Thyroid gland (tissue), 4 donors: ENCODE data around the gene VPS50. TPM values are rescaled to one million over a fixed set of nuclear protein-coding genes. Genes with fewer than 3 reads are reported as not detected.
"Not testable (repeated sequence)": the region's sequence is repeated elsewhere in the genome, so short reads cannot be mapped to it uniquely, and the experiment has no call there.

Source experiments
- DNase-seq, 2 donors: peaks; one replicate each; pipeline ENCODE4 v3.0.0-alpha.2; 2019
- H3K27ac ChIP-seq, 3 donors: fragments of 200-600 bp; sonication (generic); 1 replicate in 2 of 3; 2 replicates in 1 of 3; pipeline ENCODE4 v1.5.1; 2016 to 2019; ENCODE audit warnings: mild to moderate bottlenecking in 1 of 3, moderate library complexity in 1 of 3
- H3K27me3 ChIP-seq: fragments of 200-600 bp; sonication (generic); one replicate; pipeline ENCODE4 v1.5.1; 2019
- H3K36me3 ChIP-seq, 2 donors: fragments of 200-600 bp; sonication (generic); one replicate each; pipeline ENCODE4 v1.5.1; 2016 to 2019
- H3K4me1 ChIP-seq, 2 donors: fragments of 200-600 bp; sonication (generic); one replicate each; pipeline ENCODE4 v1.5.1; 2017 to 2019
- H3K4me3 ChIP-seq, 3 donors: fragments of 200-600 bp; sonication (generic); replicated peaks in 1 of 3; 1 replicate in 2 of 3; 2 replicates in 1 of 3; pipeline ENCODE4 v1.5.1; 2016; ENCODE audit warnings: mild to moderate bottlenecking in 1 of 3
- H3K9me3 ChIP-seq: fragments of 200-600 bp; sonication (generic); one replicate; pipeline ENCODE4 v1.5.1; 2017
- CTCF ChIP-seq, 6 experiments: fragments of 200-600 bp in 3 of 6; fragments of 450-650 bp in 3 of 6; sonication (generic) in 3 of 6; IDR thresholded peaks; one replicate each; pipeline ENCODE4 v1.5.1; 2016 to 2019; ENCODE audit warnings: antibody characterized with exemption in 6 of 6, mild to moderate bottlenecking in 2 of 6, inconsistent platforms in 1 of 6, moderate library complexity in 1 of 6
- POLR2A ChIP-seq, 2 donors: fragments of 450-650 bp; IDR thresholded peaks; one replicate each; pipeline ENCODE4 v1.6.1; 2017; ENCODE audit warnings: antibody characterized with exemption in 2 of 2, mild to moderate bottlenecking in 2 of 2, moderate library complexity in 1 of 2
- WGBS, 2 donors: methylation state at CpG; one replicate each; pipeline ENCODE4 v1.1.5; 2017; 5-methylcytosine and 5-hydroxymethylcytosine counted together
- intact Hi-C: fragments of 100-400 bp; cut with DNase I; formaldehyde crosslinking; loops from one replicate; pipeline ENCODE4 v1.15.1; 2023
- total RNA-seq, 4 donors: library from RNA; depleted of rRNA; stranded (reverse); fragments of >200 nt; gene quantifications; one replicate each; pipeline ENCODE4 v1.2.3, GENCODE V29; 2016

The VPS50 gene
- total RNA-seq, 4 donors from 2014 or later: 27.4 to 41.1 (median 36.0) TPM

- Histone ChIP-seq H3K4me1 (no peaks in the 10 kb centered on the region), H3K27ac (no peak overlapping the region), H3K4me3 (no peak overlapping the region), H3K27me3 (no peaks in the 10 kb centered on the region), H3K36me3 (peaks cover 0 to 8% of the 10 kb centered on the region in 2 donors), H3K9me3 (no peaks in the 10 kb centered on the region)
- intact Hi-C loops: no loop called here
- DNase-seq: no peak
- 95 to 96% methylated on average over 2 of the region's 2 CpGs for WGBS, 2 donors
- no peak for TF ChIP-seq CTCF (IDR thresholded peaks at IDR 0.05)
- TF ChIP-seq POLR2A (IDR thresholded peaks at IDR 0.05): no peak
Observed at GRCh38 chr7:93337052-93337451, 104.9 kb downstream of the VPS50 start.

- DNase-seq, H3K27me3 ChIP-seq, H3K4me1 ChIP-seq, H3K4me3 ChIP-seq, H3K36me3 ChIP-seq, H3K9me3 ChIP-seq, H3K27ac ChIP-seq, intact Hi-C loops: not testable (repeated sequence)
- WGBS, 2 donors: 97 to 100% methylated on average over 4 to 13 of the region's 13 CpGs
Observed at GRCh38 chr7:93342178-93342577, 110.0 kb downstream of the VPS50 start.

GRCh38 chr7:93350338-93350737, 118.2 kb downstream of the VPS50 start:
- H3K4me3 ChIP-seq: no peak overlapping the region
- no peak for DNase-seq
- H3K4me1 ChIP-seq: no peaks in the 10 kb centered on the region
- no peaks in the 10 kb centered on the region for H3K36me3 ChIP-seq
- no peak overlapping the region for H3K27ac ChIP-seq
- H3K27me3 ChIP-seq: no peaks in the 10 kb centered on the region
- TF ChIP-seq POLR2A (IDR thresholded peaks at IDR 0.05): no peak
- no peak for TF ChIP-seq CTCF (IDR thresholded peaks at IDR 0.05)
- 93 to 98% methylated on average over 2 of the region's 2 CpGs for WGBS, 2 donors
- intact Hi-C loops: no loop called here
- no peaks in the 10 kb centered on the region for H3K9me3 ChIP-seq

GRCh38 chr7:93352881-93353280, 120.7 kb downstream of the VPS50 start:
- Histone ChIP-seq H3K27ac (no peak overlapping the region), H3K4me1 (no peaks in the 10 kb centered on the region), H3K27me3 (no peaks in the 10 kb centered on the region), H3K9me3 (no peaks in the 10 kb centered on the region), H3K36me3 (no peaks in the 10 kb centered on the region), H3K4me3 (no peak overlapping the region)
- 94 to 96% methylated on average over 2 of the region's 2 CpGs for WGBS, 2 donors
- intact Hi-C loops: no loop called here
- no peak for DNase-seq
- TF ChIP-seq POLR2A (IDR thresholded peaks at IDR 0.05) (no peak), CTCF (IDR thresholded peaks at IDR 0.05) (no peak)

GRCh38 chr7:93354815-93355214, 122.6 kb downstream of the VPS50 start:
- no peak overlapping the region for H3K27ac ChIP-seq
- H3K4me1 ChIP-seq: peaks cover under 1 to 6% of the 10 kb centered on the region in 2 donors
- DNase-seq: no peak
- 96 to 97% methylated on average over 4 of the region's 4 CpGs for WGBS, 2 donors
- H3K36me3 ChIP-seq: no peaks in the 10 kb centered on the region
- H3K4me3 ChIP-seq: no peak overlapping the region
- H3K9me3 ChIP-seq: no peaks in the 10 kb centered on the region
- TF ChIP-seq POLR2A (IDR thresholded peaks at IDR 0.05): no peak
- TF ChIP-seq CTCF (IDR thresholded peaks at IDR 0.05): no peak
- intact Hi-C loops: no loop called here
- H3K27me3 ChIP-seq: no peaks in the 10 kb centered on the region
